CD4-positive, CD25-positive, alpha-beta regulatory T cell (primary cell): ENCODE results near the gene TENM4. TPM values are rescaled to one million over a fixed set of nuclear protein-coding genes. Genes with fewer than 3 reads are reported as not detected.
A peak's percentile ranks its signal among the peaks of the same experiment; 100 is the strongest.
"Not testable (repeated sequence)": the region's sequence is repeated elsewhere in the genome, so short reads cannot be mapped to it uniquely, and the experiment has no call there.

Experiments
- ATAC-seq, 2 donors: fragments of 150-1000 bp; cut with Tn5 transposase; one replicate each; pipeline ENCODE4 v1.10.0; 2021; ENCODE audit warnings: low read depth in 2 of 2, moderate number of reproducible peaks in 2 of 2, moderate library complexity in 1 of 2
- DNase-seq, 3 donors: peaks; one replicate each; pipeline versions ENCODE4 v3.0.0 to v3.0.0-alpha.2; 2012 to 2022; ENCODE audit warnings: mixed read lengths in 1 of 3
- H3K27ac ChIP-seq: one replicate; pipeline ENCODE4 v1.7.0; 2013; ENCODE audit warnings: mild to moderate bottlenecking, low read length; ENCODE audit not compliant: insufficient read depth, poor library complexity, severe bottlenecking
- H3K27me3 ChIP-seq: one replicate; pipeline ENCODE4 v1.7.0; 2013; ENCODE audit warnings: low read length; ENCODE audit not compliant: control insufficient read depth, insufficient read depth
- H3K36me3 ChIP-seq: one replicate; pipeline ENCODE4 v1.7.0; 2013; ENCODE audit warnings: mild to moderate bottlenecking, low read length, moderate library complexity; ENCODE audit not compliant: control insufficient read depth, insufficient read depth
- H3K4me1 ChIP-seq: 2 replicates; pipeline ENCODE4 v1.7.0; 2013; ENCODE audit warnings: mild to moderate bottlenecking, low read length; ENCODE audit not compliant: insufficient read depth, control insufficient read depth, poor library complexity, severe bottlenecking
- H3K4me3 ChIP-seq: one replicate; pipeline ENCODE4 v1.7.0; 2013; ENCODE audit warnings: low read depth, mild to moderate bottlenecking, low read length, moderate library complexity
- H3K9me3 ChIP-seq, 2 experiments: 1 replicate in 1 of 2; 2 replicates in 1 of 2; pipeline ENCODE4 v1.7.0; 2013; ENCODE audit warnings: low read length in 2 of 2, mild to moderate bottlenecking in 1 of 2, moderate library complexity in 1 of 2; ENCODE audit not compliant: control insufficient read depth in 2 of 2
- H3K27ac Mint-ChIP-seq, 3 donors: one replicate each; pipeline ENCODE4 v1.8.0; 2020 to 2022; ENCODE audit warnings: mild to moderate bottlenecking in 3 of 3, mixed read lengths in 3 of 3, moderate library complexity in 2 of 3
- H3K27me3 Mint-ChIP-seq: one replicate; pipeline ENCODE4 v1.8.0; 2022; ENCODE audit warnings: mild to moderate bottlenecking, mixed read lengths
- H3K36me3 Mint-ChIP-seq: one replicate; pipeline ENCODE4 v1.8.0; 2020; ENCODE audit warnings: mixed read lengths
- H3K4me1 Mint-ChIP-seq, 4 donors: one replicate each; pipeline ENCODE4 v1.8.0; 2020 to 2022; ENCODE audit warnings: mixed read lengths in 4 of 4, mild to moderate bottlenecking in 1 of 4
- H3K4me3 Mint-ChIP-seq, 4 donors: one replicate each; pipeline ENCODE4 v1.8.0; 2020 to 2022; ENCODE audit warnings: mild to moderate bottlenecking in 4 of 4, mixed read lengths in 4 of 4, moderate library complexity in 3 of 4
- H3K9me3 Mint-ChIP-seq, 7 donors: one replicate each; pipeline ENCODE4 v1.8.0; 2020 to 2022; ENCODE audit warnings: mixed read lengths in 7 of 7, mild to moderate bottlenecking in 3 of 7, moderate library complexity in 2 of 7
- polyA plus RNA-seq, 4 donors: library from polyadenylated mRNA; unstranded; fragments of 300-500 nt; fragmentation: Illumina TruSeq; gene quantifications; one replicate each; pipeline ENCODE4 v1.2.3, GENCODE V29; 2021
- total RNA-seq: library from RNA; stranded (reverse); gene quantifications from one replicate; pipeline ENCODE4 v1.2.3, GENCODE V29; 2022

Gene TENM4
- total and polyA plus RNA-seq, 5 donors from 2014 or later: 0.02 TPM; not detected in 4

GRCh38 chr11:78622666-78623065, 818.2 kb downstream of the TENM4 start:
- Mint-ChIP-seq H3K9me3 (peaks cover 1 to 18% (median 6%) of the 10 kb centered on the region in 7 donors), H3K27me3 (peaks cover 11% of the 10 kb centered on the region), H3K4me1 (no peaks in the 10 kb centered on the region), H3K36me3 (peaks cover 4% of the 10 kb centered on the region), H3K4me3 (no peak overlapping the region), H3K27ac (no peak overlapping the region)
- DNase-seq: no peak
- H3K9me3 ChIP-seq: peaks cover 0 to 6% of the 10 kb centered on the region in 2 experiments
- ATAC-seq: no peak
- H3K4me1 ChIP-seq: no peaks in the 10 kb centered on the region
- no peak overlapping the region for H3K27ac ChIP-seq
- H3K27me3 ChIP-seq: no peaks in the 10 kb centered on the region
- no peak overlapping the region for H3K4me3 ChIP-seq
- H3K36me3 ChIP-seq: no peaks in the 10 kb centered on the region

DNA sequence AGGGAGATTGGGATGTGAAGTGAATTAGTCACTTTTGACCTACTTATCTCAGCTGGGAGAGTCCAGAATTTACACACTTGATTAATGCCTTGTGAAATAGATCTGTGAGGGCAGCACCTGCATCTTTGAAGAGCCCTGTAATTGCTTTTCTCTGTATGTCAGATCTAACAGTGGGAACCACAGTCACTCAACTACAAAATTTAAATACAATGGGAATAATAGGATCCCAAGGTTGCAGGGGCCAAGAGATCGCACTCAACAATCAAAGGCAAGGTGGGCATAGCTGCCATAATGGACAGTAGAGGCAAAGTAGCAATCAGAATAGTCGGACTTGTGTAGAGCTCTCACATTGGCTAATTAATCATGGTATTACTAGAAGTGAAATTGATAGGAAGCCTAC, 820.7 kb downstream of the TENM4 start:
- Histone ChIP-seq H3K4me3 (no peak overlapping the region), H3K27me3 (no peaks in the 10 kb centered on the region), H3K4me1 (no peaks in the 10 kb centered on the region), H3K36me3 (no peaks in the 10 kb centered on the region), H3K9me3 (peaks cover 0 to 6% of the 10 kb centered on the region in 2 experiments), H3K27ac (no peak overlapping the region)
- peak overlapping the region in 1 of 4 donors; percentile 13 for H3K4me3 Mint-ChIP-seq
- H3K27me3 Mint-ChIP-seq: peaks cover 6% of the 10 kb centered on the region
- no peak overlapping the region for H3K27ac Mint-ChIP-seq
- peaks cover 4% of the 10 kb centered on the region for H3K36me3 Mint-ChIP-seq
- H3K9me3 Mint-ChIP-seq: peaks cover 1 to 18% (median 5%) of the 10 kb centered on the region in 7 donors
- no peak for DNase-seq
- no peak for ATAC-seq
- H3K4me1 Mint-ChIP-seq: no peaks in the 10 kb centered on the region

DNA sequence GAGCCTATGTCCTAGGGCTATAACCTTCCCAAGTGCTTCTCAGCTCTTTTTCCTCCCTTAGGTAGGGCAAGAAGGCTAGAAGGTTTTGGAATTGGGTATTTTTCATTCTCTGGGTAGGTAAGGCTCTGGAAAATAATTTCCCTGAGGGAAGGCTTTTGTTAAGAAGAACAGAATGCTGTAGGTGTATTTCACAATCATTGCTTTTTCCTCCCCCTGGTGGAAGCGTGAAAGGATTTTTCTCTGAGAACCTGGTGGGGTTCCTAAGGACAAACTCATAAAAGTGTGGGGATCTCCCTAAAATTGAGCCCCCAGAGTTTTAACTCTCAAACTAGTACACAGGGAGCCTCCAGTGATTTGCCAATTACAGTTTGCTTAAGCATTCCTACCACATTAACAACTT, 825.1 kb downstream of the TENM4 start:
- Histone ChIP-seq H3K36me3 (no peaks in the 10 kb centered on the region), H3K4me1 (no peaks in the 10 kb centered on the region), H3K27me3 (peaks cover 2% of the 10 kb centered on the region), H3K9me3 (peaks cover 0 to 4% of the 10 kb centered on the region in 2 experiments), H3K4me3 (no peak overlapping the region), H3K27ac (no peak overlapping the region)
- Mint-ChIP-seq H3K4me1 (no peaks in the 10 kb centered on the region), H3K4me3 (no peak overlapping the region), H3K9me3 (peaks cover 0 to 16% (median 5%) of the 10 kb centered on the region in 7 donors), H3K27ac (no peak overlapping the region), H3K36me3 (peaks cover 4% of the 10 kb centered on the region), H3K27me3 (peaks cover 12% of the 10 kb centered on the region)
- DNase-seq: no peak
- ATAC-seq: no peak

DNA sequence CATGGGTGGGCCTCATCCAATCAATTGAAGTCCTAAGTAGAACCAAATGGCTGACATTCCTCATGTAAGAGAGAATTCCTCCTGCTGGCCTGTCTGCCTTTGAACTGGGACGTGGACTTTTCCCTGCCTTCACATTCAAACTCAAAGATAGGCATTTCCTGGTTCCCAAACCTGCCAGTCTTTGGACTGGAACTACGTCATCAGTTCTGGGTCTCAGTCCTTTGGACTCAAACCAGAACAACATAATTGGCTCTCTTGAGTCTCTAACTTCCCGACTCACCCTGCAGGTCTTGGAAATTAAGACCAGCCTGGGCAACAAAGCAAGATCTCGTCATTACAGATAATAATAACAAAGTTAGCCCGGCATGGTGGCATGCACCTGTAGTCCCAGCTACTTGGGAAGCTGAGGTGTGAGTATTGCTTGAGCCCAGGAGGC, 827.4 kb downstream of the TENM4 start:
- DNase-seq: no peak
- Mint-ChIP-seq H3K27me3 (peaks cover 7% of the 10 kb centered on the region), H3K9me3 (peaks cover 0 to 5% (median 0%) of the 10 kb centered on the region in 7 donors), H3K4me1 (no peaks in the 10 kb centered on the region), H3K36me3 (no peaks in the 10 kb centered on the region), H3K4me3 (no peak overlapping the region), H3K27ac (no peak overlapping the region)
- Histone ChIP-seq H3K4me3 (no peak overlapping the region), H3K9me3 (no peaks in the 10 kb centered on the region), H3K27ac (no peak overlapping the region), H3K4me1 (no peaks in the 10 kb centered on the region), H3K27me3 (peaks cover 2% of the 10 kb centered on the region), H3K36me3 (no peaks in the 10 kb centered on the region)
- ATAC-seq: no peak

- Histone ChIP-seq H3K36me3 (no peaks in the 10 kb centered on the region), H3K27me3 (peaks cover 2% of the 10 kb centered on the region), H3K9me3 (no peaks in the 10 kb centered on the region), H3K4me1 (no peaks in the 10 kb centered on the region), H3K27ac (no peak overlapping the region), H3K4me3 (no peak overlapping the region)
- peaks cover 10% of the 10 kb centered on the region for H3K27me3 Mint-ChIP-seq
- H3K9me3 Mint-ChIP-seq: peaks cover 0 to 5% (median 0%) of the 10 kb centered on the region in 7 donors
- ATAC-seq (no peak), DNase-seq (no peak)
- no peaks in the 10 kb centered on the region for H3K4me1 Mint-ChIP-seq
- H3K27ac Mint-ChIP-seq: no peak overlapping the region
- no peak overlapping the region for H3K4me3 Mint-ChIP-seq
- H3K36me3 Mint-ChIP-seq: no peaks in the 10 kb centered on the region
These were observed 828.0 kb downstream of the TENM4 start for GRCh38 chr11:78612721-78613377.

DNA sequence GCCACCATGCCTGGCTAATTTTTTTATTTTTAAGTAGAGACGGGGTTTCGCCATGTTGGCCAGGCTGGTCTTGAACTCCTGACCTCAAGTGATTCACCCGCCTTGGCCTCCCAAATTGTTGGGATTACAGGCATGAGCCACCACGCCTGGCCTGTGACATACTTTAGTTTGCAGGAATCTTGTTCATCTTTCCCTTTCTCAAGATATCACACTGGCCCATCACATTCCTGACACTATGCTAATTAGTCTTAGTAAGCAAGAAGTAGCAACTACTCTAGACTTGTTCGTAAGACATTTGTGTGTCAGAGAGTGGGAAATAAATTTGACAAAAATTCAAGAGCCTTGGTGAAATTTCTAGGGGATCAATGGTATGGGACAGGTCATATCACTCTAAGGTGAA, 831.5 kb downstream of the TENM4 start:
- not testable (repeated sequence) for H3K27me3 ChIP-seq, H3K27ac Mint-ChIP-seq, H3K9me3 Mint-ChIP-seq, DNase-seq, H3K4me1 ChIP-seq, H3K4me3 ChIP-seq, H3K36me3 ChIP-seq, ATAC-seq, H3K9me3 ChIP-seq, H3K4me1 Mint-ChIP-seq, H3K27me3 Mint-ChIP-seq, H3K27ac ChIP-seq, H3K4me3 Mint-ChIP-seq, H3K36me3 Mint-ChIP-seq

GRCh38 chr11:78607696-78608095, 833.1 kb downstream of the TENM4 start:
- Histone ChIP-seq H3K4me3 (no peak overlapping the region), H3K4me1 (no peaks in the 10 kb centered on the region), H3K9me3 (no peaks in the 10 kb centered on the region), H3K27ac (no peak overlapping the region), H3K27me3 (no peaks in the 10 kb centered on the region), H3K36me3 (no peaks in the 10 kb centered on the region)
- Mint-ChIP-seq H3K27me3 (peaks cover 14% of the 10 kb centered on the region), H3K4me1 (no peaks in the 10 kb centered on the region), H3K36me3 (no peaks in the 10 kb centered on the region), H3K9me3 (no peaks in the 10 kb centered on the region), H3K4me3 (no peak overlapping the region), H3K27ac (no peak overlapping the region)
- ATAC-seq (no peak), DNase-seq (no peak)

GRCh38 chr11:78606667-78607066, 834.2 kb downstream of the TENM4 start:
- no peaks in the 10 kb centered on the region for H3K4me1 Mint-ChIP-seq
- no peak for ATAC-seq

More at GRCh38 chr11:78606667-78607066, 834.2 kb downstream of the TENM4 start:
- Histone ChIP-seq H3K27ac (no peak overlapping the region), H3K4me3 (no peak overlapping the region), H3K4me1 (no peaks in the 10 kb centered on the region), H3K9me3 (no peaks in the 10 kb centered on the region), H3K27me3 (no peaks in the 10 kb centered on the region), H3K36me3 (no peaks in the 10 kb centered on the region)
- peaks cover 0 to 2% (median 0%) of the 10 kb centered on the region in 7 donors for H3K9me3 Mint-ChIP-seq
- no peak for DNase-seq
- no peak overlapping the region for H3K27ac Mint-ChIP-seq
- H3K36me3 Mint-ChIP-seq: no peaks in the 10 kb centered on the region
- no peak overlapping the region for H3K4me3 Mint-ChIP-seq
- peaks cover 14% of the 10 kb centered on the region for H3K27me3 Mint-ChIP-seq
